HG03558 (cell line): ENCODE data around the gene MRTFA.

ENCODE experiments used
- ATAC-seq: cut with Tn5 transposase; IDR thresholded peaks from one replicate; pipeline ENCODE4 v1.9.1; 2021; ENCODE audit warnings: moderate number of reproducible peaks; ENCODE audit not compliant: unreplicated experiment; ENCODE audit errors: extremely low read depth

MRTFA gene

DNA sequence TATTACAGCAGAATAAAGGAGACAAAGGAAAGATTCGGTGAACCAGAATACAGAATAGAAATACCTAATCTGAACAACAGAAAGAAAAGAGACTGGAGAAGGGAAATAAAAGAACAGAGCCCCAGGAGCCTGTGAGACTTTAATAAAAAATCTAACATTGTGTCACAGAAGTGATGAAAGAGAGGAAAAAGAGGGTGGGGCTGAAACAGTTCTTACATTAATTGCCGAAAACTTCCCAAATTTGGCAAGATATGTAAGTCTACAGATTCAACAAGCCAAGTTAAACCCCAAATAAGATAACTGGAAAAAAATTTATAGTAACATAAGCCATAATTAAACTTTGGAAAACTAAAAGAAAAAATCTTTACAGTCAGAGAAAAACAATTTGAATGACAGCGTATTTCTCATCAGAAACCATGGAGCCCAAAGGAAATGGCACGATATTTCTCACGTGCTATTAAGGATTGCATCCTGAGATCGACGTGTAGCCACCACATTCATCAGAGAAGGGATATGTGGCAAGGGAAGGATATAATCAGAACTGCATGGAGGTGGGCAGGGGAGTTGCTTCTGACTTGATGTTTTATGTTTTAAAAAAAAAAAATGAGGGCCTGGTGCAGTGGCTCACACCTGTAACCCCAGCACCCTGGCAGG, 192.2 kb downstream of the MRTFA start:
- no peak for ATAC-seq

DNA sequence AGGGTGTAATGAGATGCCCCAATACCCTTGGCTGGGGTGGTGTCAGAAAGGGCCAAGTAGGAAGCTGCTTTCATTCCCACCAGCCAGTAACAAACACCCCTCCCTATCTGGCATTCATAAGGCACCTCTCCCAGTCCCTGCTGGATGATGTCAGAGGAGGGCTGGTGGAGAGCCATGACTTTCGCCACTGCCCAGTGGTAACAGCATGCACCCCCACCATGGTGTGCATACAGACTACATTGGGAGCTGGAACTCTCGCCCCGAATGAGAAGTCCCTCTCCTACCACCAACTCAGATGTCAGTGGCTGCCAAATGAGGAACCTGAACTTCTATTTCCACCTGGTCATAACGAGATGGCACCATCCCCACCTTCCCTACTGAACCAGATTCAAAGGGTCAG, 192.8 kb downstream of the MRTFA start:
- no peak for ATAC-seq

DNA sequence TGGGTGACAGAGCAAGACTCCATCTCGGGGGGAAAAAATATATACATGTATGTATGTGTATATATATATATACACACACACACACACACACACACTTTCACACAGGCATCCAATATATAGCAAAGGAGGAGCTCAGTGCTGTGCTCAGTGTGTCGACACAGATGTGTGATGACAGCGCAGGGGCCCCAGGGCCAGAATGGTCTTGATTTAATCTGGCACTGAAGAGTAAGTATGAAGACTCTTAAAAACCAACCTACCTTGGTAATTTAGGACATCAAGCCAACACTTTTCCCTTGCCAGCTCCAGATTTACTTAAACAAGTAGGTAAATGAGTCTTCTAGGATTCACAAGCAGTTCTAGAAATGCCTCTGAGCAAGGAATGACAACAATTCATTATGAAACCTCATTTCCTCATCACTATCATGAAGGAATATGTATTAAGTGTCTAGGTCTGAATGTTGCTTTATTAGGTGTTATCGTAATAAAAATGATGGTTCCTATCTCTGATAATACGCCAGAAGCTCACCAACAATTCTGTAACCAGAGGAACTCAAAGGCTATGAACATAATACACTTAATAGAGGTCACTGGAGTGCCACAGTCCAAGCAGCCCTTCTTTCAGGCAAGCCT, 194.6 kb downstream of the MRTFA start:
- no peak for ATAC-seq

DNA sequence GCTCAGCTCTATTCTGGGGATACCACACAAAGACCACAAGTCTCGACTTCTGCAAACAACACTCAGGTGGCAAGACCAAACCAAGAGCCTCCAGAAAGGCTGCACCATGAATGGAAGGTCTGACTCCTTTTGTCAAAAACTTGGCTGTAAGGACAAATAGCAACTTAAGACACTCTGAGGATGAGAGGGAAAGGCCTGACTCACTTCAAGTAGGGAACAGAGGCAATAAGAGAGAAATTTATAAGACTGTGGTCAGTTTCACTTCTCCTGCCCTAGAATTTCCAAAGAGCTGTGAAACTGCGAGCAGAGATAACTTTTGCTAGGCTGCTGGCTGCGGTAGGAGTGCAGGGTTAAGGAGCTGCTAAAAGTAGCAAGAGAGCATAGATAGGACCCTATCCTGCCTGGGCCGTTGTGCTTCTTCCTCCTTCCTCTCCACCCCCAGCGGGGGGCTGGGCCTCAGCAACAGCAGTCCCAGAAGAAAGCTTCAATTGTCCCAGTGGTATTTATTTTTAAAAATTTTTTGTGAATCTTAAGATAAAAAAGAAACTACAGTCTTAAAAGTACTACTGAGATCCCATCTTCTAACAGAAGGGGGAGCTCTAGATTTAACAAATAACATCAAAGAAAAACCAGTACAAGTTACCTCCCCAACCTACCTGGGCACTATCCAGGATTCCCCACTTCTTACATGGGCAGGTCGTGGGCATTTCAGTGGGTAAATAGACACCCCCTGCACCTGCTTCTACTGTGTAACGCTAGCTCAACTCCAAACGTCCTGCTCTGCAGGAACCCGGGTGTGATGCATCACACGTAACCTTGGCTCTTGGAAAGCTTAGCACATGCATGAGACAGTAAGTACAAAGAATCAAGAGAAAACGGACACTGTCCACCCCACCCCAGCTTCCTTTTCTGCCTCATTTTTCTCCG, 199.8 kb downstream of the MRTFA start:
- ATAC-seq: no peak

DNA sequence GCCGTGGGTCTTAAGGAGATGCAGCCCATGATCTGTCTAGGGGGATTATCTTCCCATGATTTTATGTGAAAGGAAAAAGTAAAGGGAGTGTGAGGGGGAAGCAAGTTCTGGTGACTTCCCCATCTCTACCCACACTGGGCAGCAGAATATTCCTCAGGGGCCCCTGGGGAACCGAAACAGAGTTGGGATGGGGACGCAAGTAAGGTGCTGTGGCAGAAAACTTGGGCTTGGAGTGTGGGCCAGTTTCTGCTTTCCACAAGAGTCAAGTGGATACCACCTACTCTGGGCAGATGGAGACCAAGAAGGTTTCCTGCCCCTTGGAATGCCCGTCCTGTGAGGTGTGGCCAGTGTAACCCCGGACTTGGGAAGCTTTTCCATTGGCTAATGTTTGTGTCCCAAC, 201.8 kb downstream of the MRTFA start:
- ATAC-seq: no peak

DNA sequence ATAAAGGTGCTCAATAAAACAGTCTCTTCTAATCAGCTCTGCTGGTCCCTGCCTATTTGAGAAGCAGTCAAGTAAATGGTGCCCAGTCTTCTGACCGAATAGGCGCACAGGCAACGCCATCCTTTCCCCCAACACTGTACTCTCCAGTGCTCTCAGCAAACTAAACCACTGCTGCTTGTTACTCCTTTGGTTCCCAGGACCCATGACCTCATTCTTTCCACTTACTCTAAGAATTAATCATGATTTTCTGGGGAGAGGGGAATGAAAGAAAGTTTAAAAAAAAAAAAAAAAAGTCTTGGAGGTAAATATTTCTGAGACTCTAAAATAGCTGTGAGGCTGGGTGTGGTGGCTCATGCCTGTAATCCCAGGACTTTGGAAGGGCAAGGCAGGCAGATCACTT, 202.4 kb downstream of the MRTFA start:
- no peak for ATAC-seq

DNA sequence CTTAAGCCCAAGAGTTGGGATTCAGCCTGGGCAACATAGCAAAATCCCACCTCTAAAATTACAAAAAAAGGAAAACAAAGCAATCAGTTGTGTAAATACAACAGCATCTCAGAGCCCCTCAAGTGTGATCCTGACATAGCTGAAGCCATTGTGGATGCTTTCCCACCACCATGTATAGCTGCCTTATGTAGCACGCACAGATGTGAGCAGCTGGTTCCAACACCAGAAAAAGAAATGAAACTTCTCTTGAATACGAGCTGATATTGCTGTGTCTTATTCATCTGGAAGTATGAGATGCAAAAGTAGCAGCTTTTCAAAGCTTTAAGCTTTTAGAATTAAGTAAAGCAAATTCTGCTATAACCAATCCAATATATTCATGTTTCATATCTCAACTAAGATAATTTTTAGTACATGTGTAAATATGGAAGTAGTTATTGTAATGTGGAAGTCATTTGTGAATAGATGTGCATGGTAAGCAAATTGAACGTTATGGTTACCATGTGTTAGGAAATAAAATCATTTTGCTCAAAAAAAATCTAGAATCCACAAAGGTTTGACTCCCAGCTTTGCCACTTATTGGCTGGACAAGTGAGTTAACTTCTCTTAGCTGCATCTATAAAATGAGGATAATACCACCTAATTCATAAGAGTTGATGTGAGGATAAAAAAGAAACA, 203.0 kb downstream of the MRTFA start:
- ATAC-seq: no peak

DNA sequence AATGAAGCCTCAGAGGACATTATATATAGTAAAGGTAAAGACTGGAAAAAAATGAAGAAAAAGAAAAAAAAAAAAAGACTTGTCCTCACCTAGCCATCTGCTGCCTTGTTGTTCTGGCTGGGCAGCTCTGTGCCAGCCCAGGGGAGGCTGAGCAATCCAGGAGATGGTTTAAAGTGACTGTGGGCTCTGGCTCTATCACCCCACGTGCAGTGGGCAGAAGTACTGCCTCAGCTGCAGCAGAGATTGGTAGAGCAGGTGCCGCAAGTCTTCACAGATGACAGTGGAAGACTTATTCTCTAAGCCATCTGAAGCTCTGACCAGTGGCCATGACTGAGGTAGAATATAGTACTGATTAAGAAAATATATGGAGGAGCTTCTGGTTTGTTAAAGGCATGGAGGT, 203.9 kb downstream of the MRTFA start:
- no peak for ATAC-seq

DNA sequence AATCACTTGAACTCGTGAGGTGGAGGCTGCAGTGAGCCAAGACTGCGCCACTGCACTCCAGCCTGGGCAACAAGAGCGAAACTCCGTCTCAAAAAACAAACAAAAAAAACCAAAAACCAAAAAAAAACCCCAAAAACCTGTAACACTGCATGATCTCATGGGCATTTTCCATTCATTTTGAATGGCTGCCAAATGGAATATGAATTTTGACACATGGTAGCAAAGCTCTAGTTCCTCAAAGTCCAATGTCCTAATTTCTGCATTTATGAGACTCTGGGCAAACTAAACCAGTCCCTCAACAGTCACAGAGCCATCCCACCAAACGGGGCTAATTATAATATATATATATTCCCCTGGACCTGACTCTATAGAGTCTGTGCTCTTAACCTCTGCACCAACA, 204.4 kb downstream of the MRTFA start:
- ATAC-seq: no peak

DNA sequence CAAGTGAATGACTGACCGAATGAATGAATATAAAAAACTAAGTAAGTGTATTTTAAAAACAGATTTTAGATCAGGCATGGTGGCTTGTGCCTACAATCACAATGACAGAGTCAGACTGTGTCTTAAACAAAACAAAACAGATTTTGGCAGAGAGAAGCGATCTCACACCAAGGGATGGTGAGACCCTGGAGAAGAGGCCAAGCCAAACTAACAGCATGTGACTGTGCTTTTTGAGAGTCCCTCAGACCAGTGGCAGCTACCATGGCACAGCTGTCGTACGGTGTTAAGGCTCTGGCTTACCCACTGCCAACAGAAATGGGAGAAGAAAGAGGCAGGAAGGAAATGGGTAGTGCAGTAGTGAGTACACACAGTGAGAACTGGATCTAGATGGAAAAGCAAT, 205.5 kb downstream of the MRTFA start:
- ATAC-seq: no peak

DNA sequence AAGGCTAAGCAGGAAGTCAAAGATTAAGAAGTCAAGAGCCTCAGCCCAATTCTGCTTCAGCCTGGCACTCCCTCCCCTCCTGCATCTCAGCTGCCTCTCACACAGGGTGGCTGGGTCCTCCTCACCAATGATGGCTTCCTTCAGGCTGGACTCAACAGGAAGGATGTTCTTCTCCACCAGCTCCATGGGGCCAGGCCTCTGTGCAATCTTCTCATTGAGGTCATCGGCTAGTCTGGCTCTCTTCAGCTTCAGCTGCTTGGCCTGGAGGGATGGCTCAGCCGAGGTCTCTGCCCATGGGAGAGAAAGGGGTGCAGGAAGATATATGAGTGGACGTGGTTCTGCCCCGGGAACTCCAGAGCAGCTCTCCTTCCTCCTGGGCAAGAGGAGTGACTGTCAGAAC, 207.0 kb downstream of the MRTFA start:
- ATAC-seq: no peak

DNA sequence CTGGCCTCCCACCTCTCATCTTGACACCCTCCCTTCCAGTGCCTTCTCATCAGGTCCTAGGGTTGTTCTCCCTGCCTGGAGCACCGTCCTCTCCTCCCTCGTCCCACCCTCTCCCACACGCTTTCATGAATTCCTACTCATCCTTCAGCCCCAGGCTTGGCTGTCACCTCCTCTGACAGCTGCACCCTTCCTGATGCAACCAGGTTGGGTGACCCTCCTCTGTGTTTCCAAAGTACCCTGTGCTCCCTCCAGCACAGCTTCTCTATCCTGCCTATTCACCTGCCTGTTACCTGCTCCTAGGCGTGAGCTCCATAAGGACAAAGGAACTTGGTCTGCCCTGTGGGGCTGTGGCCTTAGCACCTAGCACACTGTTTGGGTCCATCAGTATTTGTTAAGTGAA, 207.7 kb downstream of the MRTFA start:
- no peak for ATAC-seq

DNA sequence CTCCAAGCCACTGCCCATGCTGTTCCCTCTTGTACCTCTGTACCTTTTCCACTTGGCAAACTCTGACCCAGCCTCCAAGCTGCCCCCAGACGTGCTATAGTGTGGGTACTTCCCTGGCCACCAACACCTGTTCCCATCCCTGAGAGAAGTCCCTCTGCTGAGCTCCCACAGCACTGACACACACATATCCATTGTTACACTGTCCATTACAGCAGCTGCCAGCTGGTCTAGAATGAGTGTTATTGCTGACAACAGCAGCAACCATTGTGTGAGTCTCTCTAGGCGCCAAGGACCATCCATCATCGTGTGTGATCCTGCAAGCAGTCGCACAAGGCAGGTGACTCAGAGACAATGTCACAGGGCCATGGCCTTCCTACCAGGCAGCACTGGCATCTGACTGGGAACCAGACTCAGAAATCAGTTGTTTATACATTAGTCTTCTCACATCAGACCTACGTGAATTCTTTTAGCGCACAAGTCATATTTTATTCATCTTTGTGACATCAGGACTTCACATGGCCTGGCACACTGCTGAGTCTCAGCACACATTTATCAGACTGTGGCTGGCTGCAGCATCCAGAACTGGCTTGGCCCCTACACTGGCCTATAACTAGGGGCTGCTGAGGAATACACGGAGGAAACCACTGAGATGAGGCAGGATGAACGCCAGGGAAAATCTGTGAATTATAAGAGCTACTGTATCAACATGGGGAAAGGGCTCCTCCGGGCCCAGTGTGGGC, 209.8 kb downstream of the MRTFA start:
- no peak for ATAC-seq

DNA sequence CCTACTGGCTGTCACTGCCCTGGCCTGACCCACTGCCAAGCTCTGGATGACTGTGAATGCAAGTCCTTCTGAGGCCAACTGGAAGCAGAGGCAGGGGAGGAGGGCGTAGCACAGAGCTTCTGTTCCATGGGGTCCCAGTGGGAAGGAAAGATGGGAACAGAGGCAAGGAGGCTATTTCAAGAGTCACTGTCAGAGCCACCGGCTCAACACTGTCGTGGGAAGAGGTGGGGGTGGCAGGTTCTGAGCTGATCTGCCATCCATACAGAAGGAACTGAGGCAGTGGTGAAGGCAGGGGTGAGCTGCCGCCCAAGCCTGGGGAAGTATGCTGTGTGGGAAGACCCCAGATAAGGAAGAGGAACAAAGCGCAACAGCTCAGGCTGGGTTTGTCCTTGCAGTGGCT, 211.4 kb downstream of the MRTFA start:
- ATAC-seq: no peak

DNA sequence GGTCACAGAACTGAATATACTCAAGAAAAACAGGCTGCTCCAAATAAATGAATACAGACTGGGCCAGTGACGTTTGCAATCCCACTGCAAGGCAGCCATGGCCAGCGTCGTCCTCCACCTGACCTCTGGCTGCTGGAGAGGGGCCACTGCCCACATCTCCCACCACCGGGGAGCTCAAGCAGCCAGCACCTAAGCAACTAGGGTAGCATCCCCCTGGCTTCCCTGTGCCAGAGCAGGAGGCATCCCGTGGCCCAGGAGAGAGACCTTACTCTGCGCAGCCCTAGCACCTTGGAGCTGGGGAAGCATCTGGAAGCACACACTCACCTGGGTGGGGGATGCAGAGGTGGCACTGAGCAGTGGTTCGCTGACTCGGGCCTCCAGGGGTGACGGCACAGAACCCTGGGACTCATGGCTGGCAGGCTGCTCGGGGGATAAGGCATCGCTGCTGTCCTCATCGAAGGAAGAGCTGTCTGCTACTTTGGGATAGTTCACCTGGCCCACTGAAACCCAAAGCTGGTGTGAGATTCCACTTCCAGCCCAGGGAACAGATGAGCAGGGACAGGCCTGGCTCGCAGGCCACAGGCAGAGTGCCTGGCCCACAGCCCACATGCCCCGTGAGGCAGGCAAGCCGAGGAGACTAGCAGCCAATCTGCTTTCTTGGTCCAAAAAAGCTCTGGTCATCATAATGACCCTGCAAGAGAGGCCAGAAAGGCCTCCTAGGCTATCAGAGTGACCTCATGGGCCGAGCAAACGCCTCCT, 212.5 kb downstream of the MRTFA start:
- ATAC-seq: no peak

DNA sequence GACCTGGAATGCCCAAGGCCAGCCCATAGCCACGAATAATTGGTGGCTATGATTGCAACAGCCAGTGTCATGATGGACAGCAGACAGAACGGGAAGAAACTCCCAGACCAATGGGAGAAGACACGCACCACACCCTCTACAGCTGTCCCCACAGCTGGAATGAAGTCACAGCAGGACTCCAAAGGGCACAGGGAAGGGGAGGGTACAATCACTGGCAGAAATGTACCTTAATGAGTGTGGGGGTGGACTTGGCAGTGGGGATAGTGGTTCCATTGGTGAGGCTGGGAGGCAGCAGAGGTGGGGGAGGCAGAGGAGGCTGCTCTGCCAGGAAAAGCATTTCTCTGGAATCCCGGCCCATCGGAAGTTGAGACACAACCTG, 213.2 kb downstream of the MRTFA start:
- ATAC-seq: no peak

DNA sequence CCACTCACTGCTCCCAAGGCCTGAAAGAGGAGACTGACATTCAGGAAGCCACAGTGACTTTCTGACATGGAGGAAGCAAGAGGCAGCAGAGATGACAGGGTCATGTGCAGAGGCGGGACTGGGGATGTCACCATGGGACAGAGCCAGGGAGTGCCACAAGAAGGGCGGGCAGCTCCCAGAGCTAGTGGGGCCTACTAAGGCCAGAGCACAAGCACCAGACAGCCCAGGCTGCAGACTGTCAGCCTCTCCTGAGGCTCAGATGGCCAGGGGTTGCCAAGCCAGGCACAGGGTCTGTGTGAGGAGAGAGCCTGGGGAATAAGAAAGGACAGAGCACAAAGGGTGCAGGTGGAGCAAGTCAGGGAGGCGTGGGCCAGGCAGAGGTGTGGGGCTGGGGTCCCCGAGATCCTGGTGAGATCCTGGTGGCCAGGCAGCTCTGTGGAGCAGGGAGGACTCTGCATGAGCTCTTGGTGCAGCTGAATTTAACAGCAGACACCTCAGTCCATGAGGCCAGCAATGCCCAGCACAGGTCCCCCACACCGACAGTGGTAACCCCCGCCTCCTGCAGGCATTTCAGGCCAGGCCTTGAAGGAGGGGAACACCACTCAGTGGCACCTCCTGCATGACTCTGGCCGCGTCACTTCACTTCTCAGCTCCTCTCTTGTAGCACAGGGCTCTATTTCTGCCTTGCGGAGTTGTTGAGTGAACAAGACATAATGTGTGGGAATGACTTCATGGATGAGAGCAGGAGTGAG, 213.8 kb downstream of the MRTFA start:
- ATAC-seq: no peak

DNA sequence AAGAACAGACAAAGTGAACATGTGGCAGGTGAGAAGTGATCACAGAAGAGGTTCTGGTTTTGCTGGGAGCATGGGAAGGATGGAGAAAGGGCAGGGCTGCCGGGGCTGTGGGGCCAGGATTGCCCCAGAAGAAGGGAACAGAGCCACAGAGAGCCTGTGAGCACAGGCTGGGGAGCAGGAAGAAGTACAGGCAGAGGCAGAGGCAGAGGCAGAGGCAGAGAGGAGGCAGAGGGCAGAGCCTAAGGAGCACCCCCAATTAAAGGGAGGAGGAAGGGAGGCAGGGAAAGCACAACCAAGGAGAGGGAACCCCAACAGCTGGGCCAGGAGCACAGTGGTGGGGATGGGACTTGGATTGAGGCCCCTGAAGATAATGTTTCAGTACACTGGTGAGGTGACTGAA, 214.6 kb downstream of the MRTFA start:
- ATAC-seq: no peak

DNA sequence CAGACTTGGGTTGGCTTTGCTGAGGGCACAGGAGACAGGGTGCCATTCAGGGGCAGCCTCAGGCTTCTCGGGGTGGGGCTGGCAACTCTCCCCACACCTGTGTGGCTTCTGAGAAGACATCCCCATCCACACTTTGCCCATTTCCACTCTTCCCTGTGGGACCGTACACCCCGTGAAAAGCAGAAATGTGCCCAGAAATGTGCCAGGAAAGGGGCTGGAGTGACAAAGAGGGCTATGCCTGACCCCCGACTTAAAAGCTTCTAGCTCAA, 215.5 kb downstream of the MRTFA start:
- ATAC-seq: no peak
